GM19193 (cell line): Measurements from ENCODE around the gene RETREG3.
"Not testable (repeated sequence)": the region's sequence is repeated elsewhere in the genome, so short reads cannot be mapped to it uniquely, and the experiment has no call there.

Experiments used
- POLR2A ChIP-seq: IDR thresholded peaks from 4 replicates; pipeline ENCODE4 v1.6.1; 2011; ENCODE audit not compliant: insufficient read depth, insufficient read length; ENCODE audit errors: extremely low read depth

The RETREG3 gene

DNA sequence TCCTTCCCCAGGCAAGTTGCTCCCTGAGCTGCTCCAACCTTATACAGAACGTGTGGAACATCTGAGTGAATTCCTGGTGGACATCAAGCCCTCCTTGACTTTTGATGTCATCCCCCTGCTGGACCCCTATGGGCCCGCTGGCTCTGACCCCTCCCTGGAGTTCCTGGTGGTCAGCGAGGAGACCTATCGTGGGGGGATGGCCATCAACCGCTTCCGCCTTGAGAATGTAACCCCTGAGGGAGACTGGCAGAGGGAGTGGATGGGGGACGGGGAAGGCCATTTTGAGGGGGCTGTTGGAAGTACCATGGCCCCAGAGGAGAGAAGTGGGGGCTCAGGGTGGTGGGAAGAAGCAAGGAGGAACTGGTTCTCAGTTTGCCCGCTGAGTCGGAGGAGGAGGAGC, 45.2 kb downstream of the RETREG3 start:
- TF ChIP-seq POLR2A, result no peak

DNA sequence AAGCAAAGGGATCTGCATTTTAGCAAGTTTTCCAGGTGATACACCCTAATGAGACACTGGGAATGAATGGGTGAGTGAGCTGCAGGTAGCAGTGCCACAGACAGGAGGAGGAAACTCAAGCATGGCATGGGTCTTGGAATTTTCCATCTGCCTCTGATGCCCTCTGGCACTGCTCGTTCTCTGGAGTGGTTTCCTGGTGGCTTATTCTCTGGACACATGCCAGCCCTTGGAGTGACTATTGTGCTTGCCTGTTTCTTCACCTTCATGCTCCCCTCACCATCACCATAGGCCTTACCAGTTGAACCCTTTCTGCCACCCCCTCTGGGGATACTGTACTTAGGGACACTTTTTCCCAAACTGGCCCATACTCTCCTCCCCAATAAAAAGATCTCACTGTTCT, 45.6 kb downstream of the RETREG3 start:
- no peak for TF ChIP-seq POLR2A

DNA sequence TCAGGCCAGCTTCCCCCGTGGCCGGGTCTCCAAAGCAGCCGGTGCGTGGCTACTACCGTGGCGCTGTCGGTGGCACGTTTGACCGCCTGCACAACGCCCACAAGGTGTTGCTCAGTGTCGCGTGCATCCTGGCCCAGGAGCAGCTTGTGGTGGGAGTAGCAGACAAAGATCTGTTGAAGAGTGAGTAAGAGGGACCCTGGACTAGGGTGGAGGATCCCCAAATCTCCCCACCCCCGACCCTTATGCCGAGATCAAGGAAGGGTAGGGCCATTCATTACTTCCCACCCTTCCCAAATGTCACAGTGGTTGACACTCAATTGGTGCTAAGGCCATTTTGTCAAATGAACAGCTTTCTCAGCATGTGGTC, 46.0 kb downstream of the RETREG3 start:
- TF ChIP-seq POLR2A, result peak; percentile 16

DNA sequence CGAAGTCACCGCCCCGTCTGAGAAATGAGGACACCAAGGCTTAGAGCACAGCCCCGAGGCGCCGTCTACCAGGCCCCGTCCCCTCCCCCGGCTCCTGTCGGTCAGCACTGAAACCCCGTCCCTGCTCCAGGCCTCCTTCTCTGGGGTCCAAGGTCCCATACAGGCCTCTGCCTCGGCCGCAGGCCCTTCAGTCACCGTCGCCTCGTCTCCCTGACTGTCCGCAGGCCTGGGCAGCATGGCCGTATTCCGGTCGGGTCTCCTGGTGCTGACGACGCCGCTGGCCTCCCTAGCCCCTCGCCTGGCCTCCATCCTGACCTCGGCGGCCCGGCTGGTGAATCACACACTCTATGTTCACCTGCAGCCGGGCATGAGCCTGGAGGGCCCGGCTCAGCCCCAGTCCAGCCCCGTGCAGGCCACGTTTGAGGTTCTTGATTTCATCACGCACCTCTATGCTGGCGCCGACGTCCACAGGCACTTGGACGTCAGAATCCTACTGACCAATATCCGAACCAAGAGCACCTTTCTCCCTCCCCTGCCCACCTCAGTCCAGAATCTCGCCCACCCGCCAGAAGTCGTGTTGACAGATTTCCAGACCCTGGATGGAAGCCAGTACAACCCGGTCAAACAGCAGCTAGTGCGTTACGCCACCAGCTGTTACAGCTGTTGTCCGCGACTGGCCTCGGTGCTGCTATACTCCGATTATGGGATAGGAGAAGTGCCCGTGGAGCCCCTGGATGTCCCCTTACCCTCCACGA, 46.6 kb downstream of the RETREG3 start:
- TF ChIP-seq POLR2A, result no peak

DNA sequence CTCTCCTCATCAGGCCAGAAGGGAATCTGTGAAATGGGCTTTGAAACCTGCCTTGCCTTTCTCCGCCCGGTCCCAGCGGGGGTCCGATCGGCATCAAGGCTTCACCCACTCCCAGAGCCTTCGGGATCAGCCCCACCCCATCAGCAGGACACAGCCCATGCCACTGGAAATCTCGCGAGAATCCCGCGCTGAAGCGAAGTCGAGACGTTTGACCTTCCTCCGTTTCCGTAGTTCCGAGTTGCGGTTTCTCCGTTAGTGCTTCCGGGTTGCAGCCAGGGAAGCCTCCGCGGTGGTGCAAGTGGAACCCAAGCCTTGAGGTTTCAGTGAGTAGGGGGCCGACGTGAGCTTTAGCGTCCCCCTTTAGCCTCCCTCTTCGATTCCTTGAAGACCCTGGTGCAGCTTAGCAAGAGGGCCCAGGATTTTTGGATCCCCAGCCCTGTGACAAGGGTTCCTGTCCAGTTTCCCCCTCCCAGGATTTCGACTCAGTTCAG, 47.2 kb downstream of the RETREG3 start, which contains the start of gene COASY:
Gene COASY (plus strand): TSS at position 252 of the 491 bp plus-strand sequence. CDS start 475 bp downstream, outside the sequence.
- peak; percentile 77 for TF ChIP-seq POLR2A

DNA sequence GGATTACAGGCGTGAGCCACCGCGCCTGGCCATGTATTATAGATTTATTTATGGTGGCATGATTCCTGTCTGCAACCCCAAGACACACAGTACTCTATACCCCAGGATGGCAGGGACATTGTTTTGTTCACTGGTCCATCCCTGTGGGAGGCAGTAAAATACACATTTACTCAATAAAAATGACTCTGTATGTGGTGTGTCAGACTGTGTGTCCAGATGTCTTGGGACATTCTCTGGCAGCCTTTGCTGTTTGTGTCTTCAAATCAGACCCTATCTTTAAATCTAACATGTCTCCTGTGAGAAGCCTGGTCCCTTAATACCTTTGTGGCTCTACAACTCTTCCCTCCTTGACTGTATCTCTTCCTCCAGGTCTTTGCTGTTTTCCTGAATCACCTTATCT, 48.9 kb downstream of the RETREG3 start:
- TF ChIP-seq POLR2A, result no peak

DNA sequence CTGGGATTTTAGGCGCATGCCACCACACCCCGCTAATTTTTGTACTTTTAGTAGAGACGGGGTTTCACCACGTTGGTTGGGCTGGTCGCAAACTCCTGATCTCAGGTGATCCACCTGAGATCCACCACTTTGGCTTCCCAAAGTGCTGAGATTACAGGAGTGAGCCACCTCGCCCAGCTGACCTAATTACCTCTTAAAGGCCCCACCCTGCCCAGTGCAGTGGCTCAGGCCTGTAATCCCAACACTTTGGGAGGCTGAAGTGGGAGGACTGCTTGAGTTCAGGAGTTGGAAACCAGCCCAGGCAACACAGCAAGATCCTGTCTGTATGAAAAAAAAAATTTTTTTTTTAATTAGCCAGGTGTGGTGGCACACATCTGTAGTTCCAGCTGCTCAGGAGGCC, 50.1 kb downstream of the RETREG3 start:
- no peak for TF ChIP-seq POLR2A

DNA sequence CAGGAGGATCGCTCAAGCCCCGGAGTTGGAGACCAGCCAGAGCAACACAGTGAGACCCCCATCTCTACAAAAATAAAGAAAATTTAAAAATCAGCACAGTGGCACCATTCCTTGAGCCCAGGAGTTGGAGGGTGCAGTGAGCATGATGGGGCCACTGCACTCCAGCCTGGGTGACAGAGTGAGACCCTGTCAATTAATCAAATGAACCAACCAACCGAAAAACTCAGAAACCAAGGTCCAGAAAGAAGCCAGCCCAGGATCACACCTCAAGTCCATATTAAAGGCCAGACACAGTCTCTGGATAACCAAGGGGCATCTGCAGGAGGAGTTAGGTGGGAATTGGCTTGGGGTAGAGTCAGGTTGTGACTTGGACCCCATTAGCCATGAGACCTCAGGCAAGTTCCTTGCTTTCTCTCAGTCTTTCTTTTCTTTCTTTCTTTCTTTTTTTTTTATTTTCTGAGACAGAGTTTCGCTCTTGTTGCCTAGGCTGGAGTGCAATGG, 54.0 kb downstream of the RETREG3 start:
- no peak for TF ChIP-seq POLR2A

DNA sequence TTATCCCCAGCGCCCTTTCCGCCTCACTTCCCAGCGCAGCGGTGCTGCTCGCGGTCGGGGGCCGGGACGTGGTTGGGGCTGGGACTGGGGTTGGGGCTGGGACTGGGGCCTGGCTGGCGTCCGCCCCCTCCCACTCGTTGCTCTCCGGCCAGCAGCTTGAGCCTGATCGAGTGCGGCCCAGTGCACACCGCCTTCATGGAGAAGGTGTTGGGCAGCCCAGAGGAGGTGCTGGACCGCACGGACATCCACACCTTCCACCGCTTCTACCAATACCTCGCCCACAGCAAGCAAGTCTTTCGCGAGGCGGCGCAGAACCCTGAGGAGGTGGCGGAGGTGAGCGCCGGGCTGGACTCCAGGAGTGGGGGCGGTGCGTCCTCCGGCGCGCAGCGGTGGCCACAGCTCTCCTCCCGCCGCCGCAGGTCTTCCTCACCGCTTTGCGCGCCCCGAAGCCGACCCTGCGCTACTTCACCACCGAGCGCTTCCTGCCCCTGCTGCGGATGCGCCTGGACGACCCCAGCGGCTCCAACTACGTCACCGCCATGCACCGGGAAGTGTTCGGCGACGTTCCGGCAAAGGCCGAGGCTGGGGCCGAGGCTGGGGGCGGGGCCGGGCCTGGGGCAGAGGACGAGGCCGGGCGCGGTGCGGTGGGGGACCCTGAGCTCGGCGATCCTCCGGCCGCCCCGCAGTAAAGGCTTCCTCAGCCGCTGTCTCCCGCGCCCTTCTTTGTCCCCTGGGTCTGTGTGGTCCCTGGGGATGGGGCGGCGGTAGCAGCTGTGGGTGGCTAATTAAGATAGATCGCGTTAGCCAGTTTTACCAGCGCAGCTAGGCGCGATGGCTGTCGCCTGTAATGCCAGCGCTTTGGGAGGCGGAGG, 54.7 kb downstream of the RETREG3 start:
- peak; percentile 83 for TF ChIP-seq POLR2A

DNA sequence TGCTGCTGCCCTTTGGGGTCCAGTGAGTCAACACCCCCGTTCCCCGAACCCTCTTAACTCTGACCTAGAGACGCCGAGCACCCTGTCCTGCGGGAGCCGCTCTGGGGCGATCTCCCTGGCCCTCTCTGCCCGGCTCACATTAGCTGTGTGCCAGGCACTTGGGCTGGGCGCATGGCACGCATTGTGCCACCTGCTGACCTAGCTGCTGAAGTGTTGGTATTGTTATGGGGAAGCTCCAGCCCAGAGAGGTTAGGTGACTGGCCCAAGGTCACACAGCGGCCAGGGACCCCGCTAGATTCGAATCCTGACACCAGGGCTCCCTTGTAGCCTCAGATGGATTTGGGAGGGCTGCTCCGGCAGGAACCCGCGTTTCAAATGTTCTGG, 55.3 kb downstream of the RETREG3 start:
- no peak for TF ChIP-seq POLR2A

DNA sequence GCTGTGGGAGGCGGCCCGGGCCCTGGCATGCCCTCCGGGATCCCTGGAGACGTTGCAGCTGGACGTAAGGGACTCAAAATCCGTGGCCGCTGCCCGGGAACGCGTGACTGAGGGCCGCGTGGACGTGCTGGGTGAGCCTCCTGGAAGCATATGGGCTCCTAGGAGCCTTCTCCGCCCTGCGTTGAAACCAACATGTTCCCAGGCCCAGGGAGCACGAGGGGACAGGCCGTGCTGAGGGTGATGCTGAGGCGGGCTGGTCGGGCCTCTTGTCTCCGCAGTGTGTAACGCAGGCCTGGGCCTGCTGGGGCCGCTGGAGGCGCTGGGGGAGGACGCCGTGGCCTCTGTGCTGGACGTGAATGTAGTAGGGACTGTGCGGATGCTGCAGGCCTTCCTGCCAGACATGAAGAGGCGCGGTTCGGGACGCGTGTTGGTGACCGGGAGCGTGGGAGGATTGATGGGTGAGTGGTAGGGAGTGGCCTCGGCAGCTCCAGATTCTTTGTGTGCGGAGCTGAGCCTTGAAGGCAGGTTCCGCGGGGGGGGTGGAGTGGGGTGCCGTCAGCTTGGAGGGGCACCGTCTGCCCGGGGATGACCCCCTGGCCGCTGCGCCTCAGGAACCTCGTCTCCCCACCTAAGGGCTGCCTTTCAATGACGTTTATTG, 55.9 kb downstream of the RETREG3 start:
- TF ChIP-seq POLR2A, result no peak

DNA sequence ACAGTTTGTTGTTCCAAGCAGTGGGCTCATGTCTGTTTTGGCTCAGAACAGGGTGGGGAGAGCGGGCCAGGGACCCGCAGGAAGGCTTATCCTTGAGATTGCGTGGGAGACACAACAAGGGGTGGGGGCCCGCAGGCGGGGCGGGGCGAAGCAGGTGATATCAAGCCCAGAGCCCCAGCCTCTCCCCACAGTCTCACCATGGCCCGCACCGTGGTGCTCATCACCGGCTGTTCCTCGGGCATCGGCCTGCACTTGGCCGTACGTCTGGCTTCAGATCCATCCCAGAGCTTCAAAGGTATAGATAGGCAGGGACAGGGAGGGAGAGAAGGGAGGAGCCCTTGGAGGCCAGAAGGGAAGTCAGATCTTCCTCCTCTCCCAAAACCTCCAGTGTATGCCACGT, 56.4 kb downstream of the RETREG3 start, which contains the start of gene HSD17B1:
Gene HSD17B1 (plus strand): TSS at position 188 of the 400 bp plus-strand sequence. CDS start 11 bp downstream, at position 199.
- TF ChIP-seq POLR2A, result not testable (repeated sequence)

DNA sequence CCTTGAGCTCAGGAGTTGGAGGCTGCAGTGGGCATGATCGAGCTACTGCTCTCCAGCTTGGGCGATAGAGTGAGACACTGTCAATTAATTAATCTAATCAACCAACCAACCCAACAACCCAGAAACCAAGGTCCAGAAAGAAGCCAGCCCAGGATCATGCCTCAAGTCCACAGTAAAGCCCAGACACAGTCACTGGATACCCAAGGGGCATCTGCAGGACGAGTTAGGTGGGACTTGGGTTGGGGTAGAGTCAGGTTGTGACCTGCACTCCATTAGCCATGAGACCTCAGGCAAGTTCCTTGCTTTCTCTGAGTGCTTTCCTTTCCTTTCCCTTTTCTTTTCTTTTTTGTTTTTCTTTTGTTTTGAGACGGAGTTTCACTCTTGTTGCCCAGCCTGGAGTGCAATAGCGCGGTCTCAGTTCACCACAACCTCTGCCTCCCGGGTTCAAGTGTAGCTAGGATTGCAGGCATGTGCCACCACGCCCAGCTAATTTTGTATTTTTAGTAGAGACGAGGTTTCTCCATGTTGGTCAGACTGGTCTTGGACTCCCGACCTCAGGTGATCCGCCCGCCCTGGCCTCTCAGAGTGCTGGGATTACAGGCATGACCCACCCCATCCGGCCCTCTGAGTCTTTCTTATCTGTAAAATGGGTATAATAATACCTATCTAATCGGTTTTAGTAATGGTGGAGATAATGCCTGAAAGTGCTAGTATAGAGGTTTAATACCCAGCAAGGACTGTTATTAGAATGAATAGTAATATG, 60.0 kb downstream of the RETREG3 start:
- no peak for TF ChIP-seq POLR2A
